ENCODE data around the gene FRAS1.

DNA sequence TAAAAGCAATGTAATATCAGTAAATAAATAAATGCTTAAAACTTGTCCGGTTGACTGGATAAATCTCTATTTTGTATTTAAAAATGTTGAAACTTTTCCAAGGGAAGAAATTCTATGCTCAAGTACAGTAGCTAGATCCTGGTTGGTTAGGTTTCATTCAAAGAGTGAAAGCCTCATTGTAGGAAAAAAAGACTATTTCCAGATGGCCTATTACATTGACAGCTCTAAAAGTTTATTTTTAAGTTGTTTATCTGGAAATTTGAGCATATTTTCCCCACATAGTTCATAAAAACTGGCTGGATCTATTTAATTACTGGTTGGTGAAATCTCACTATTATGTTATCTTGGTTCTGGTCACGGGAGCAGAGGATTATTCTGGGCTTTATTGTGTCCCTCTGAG is 38.0 kb downstream of the FRAS1 start:
- TF ChIP-seq, protein P1, sequence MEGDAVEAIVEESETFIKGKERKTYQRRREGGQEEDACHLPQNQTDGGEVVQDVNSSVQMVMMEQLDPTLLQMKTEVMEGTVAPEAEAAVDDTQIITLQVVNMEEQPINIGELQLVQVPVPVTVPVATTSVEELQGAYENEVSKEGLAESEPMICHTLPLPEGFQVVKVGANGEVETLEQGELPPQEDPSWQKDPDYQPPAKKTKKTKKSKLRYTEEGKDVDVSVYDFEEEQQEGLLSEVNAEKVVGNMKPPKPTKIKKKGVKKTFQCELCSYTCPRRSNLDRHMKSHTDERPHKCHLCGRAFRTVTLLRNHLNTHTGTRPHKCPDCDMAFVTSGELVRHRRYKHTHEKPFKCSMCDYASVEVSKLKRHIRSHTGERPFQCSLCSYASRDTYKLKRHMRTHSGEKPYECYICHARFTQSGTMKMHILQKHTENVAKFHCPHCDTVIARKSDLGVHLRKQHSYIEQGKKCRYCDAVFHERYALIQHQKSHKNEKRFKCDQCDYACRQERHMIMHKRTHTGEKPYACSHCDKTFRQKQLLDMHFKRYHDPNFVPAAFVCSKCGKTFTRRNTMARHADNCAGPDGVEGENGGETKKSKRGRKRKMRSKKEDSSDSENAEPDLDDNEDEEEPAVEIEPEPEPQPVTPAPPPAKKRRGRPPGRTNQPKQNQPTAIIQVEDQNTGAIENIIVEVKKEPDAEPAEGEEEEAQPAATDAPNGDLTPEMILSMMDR (IDR thresholded peaks at IDR 0.05): no peak
- TF ChIP-seq POLR2A (IDR thresholded peaks at IDR 0.05): no peak
- no peak for TF ChIP-seq POLR2AphosphoS5 (IDR thresholded peaks at IDR 0.05; ENCODE audit: insufficient read depth in 1 of 2, low read depth in 1 of 2)

Data from vagina (tissue), 2 donors.